NCI-H524 treated with DMSO at 0.1 percent for 48 hours (cell line): ENCODE results near the gene CARS2.
"Not testable (repeated sequence)": the region's sequence is repeated elsewhere in the genome, so short reads cannot be mapped to it uniquely, and the experiment has no call there.

Experiments used
- DNase-seq: peaks from one replicate; lab custom pipeline; 2025; lab: John Stamatoyannopoulos, UW

Gene CARS2

DNA sequence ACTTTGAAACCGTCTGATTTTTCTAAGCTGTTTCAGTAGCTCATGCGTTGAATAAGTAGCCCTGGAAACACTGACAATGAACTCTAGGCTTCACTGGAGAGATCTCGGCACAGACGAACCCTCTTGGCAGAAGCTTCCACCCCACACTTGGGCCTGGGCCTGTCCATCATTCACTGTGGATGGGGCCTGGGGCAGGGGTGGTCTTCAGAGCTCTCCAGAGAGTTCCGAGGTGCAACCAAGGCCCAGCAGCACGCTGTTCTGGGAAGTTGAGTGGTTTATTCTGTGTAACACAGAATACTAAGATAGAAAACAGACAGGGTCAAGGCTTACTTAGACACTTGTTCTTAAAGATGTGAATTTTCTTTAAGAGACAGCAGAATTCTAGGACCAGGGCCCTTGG is 68.6 kb downstream of the CARS2 start:
- DNase-seq, result no peak

DNA sequence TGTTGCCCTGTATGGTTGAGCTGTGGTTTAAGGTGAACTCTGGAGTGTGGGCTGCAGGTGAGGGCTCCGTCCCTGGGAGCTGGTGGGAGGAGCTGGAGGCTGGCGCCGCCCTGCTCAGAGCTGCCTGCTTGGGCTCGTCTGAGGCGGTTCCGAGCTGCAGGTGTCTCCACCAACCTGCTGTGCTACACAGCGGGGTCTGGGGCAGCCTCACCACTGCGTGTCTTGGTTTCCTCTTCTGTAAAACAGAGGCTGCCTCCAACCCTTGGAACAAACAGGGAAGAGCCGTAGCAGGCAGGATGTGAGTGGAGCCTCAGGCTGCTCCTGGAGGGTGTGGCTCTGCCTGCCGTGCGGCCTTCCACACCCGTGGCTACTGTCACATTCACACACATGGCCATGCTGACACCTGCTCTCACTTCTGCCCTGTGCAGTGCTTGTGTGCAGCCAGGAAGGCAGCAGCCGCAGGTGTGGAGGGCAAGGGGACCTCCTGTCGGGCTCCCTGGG is 69.2 kb downstream of the CARS2 start:
- no peak for DNase-seq

DNA sequence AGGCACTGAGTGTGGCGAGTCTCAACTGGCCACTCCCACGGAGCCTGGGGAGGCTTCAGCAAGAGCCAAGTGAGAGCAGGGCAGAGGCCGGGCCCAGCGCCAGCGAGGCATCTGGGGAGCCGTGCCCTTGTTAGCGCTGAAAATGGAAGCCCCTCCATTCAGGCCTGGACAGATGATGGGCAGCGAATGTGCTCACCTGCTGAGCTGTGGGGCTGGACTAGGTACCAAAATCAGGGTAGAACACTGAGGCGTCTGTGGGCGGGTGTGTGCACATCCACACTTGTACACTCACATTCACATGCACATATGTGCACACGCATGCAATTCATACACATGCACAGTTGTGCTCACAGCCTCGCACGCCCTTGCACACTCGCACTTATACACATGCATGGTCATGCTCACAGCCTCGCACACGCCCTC is 69.9 kb downstream of the CARS2 start:
- no peak for DNase-seq

DNA sequence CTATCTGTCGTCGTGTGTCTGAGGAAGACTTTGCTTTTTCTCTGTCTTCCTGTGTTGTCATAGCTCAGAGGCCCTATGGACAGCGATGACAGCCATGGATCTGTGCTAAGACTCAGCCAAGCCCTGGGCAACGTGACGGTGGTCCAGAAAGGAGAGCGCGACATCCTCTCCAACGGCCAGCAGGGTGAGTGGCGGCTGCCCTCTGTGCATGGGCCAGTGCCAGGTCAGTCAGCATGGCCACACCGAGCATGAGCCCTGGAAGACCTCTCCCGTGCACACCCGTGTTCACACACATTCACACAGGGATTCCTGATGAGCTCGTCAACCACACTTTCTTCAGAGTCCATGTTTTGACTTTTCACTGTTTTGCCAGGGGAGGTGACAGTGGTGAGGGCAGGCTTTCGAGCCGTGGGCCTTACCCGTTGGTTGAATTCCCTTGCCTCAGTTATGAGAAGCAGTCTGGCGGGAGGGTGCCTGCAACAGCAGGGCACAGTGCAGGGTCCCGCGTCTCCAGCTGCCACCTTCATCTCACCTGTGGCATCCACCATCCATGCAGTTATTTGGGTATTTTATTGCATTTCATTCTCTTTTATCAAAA is 70.4 kb downstream of the CARS2 start:
- DNase-seq, result no peak

DNA sequence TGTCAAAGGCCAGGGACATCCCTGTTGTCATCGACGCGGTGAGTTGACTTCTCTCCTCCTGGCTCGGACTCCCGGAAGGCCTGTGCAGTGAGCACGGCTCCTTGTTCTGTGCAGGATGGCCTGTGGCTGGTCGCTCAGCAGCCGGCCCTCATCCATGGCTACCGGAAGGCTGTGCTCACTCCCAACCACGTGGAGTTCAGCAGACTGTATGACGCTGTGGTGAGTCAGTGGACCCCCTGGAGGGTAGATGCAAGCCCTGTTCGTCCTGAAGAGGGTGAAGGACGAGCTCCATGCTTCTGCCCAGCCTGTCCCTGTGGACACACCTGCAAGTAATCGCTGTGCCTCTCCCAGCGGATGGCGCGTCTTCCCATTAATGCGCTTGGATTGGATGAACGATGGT is 71.4 kb downstream of the CARS2 start:
- DNase-seq, result no peak

DNA sequence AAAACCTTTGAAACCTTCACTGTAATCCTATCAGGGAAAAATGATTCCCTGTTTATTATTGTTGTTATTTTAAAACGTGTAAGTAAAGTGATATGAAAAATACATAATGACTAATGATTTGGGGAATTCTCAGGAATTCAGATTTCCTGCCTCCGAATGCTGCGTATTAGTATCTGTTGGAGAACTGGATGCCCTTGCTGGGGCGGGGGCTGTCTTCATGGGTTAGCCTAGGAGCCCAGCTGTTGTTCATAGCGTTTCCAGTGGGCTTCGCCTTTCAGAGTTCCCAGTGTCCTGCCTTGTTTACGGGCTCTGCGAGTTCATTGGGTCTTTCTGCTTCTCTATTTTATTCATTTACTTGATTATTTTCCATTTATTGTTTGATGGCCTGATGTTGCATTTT is 72.1 kb downstream of the CARS2 start:
- DNase-seq, result no peak

DNA sequence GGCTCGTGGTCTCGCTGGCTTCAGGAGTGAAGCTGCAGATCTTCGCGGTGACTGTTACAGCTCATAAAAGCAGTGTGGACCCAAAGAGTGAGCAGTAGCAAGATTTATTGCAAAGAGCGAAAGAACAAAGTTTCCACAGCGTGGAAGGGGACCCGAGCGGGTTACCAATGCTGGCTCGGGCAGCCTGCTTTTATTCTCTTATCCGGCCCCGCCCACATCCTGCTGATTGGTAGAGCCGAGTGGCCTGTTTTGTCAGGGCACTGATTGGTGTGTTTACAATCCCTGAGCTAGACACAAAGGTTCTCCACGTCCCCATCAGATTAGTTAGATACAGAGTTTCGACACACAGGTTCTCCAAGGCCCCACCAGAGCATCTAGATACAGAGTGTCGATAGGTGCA is 73.7 kb downstream of the CARS2 start:
- DNase-seq, result not testable (repeated sequence)

DNA sequence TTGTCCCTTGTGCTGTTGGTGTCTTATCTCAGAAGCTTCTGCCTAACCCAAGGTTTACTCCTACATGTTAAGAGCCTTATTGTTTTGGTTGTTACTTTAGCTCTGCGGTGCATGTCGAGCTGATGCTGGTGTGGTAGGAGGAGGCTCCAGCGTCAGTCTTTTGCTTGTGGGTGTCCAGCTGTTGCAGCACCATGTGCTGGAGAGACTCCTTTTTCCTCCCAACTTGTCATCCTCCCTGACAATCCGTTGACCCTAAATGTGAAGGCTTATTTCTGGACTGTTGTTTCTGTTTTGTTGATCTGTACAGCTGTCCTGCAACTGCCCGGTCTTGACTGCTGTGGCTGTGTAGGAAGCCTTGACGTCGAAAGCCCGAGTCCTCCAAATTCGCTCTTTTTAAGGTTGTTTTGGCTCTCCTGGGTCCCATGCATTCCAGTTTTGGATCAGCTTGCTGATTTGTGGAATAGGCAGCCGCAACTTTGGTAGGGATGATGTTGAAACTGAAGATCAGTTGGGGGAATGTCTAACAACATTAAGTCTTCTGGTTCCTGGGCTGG is 75.3 kb downstream of the CARS2 start:
- DNase-seq, result no peak

DNA sequence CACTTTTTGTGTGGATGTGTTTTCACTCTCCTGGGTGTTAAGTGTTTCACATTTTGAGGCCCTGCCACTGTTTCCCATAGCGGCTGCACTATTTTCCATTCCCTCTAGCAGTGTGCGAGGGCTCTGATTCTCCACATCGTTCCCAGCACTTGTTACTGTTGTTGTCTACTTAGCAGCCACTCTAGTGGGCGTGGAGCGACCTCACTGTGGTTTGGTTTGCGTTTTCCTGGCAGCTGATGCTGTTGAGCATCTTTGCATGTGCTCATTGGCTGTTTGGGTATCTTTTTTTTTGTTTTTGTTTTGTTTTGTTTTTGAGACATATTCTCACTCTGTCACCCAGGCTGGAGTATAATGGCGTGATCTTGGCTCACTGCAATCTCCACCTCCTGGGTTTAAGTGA is 76.2 kb downstream of the CARS2 start:
- DNase-seq, result no peak

DNA sequence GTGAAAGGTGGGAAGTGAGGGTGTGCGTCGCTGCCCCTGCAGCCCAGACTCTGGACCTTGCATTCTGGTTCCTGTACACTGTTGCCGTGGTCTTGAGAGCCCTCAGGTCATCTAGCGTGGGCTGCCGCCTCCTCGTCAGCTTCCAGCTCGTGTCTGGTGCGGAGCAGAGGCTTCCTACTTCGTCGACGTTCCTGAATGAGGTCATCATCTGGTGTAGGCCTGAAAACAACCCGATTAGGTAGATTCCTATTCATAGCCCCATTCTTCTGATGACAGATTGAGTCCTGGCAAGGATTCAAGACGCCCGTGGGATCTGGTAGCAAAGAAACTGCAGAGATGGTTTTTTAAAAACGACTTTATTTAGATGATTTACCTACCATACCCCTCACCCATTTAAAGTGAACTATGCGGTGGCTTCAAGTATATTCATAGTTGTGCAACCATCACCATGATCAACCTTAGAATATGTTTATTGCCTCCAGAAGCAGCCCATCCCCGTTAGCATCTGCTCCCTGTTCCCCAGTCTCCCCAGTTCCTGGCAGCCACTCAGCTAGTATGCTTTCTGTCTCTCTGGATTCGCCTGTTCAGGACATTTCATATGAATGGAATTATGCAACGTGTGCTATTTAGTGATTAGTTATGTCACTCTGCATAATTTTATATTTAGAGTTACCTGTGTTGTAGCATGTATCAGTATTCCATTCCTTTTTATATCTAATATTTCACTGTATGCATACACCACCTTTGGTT is 76.8 kb downstream of the CARS2 start:
- DNase-seq, result no peak

DNA sequence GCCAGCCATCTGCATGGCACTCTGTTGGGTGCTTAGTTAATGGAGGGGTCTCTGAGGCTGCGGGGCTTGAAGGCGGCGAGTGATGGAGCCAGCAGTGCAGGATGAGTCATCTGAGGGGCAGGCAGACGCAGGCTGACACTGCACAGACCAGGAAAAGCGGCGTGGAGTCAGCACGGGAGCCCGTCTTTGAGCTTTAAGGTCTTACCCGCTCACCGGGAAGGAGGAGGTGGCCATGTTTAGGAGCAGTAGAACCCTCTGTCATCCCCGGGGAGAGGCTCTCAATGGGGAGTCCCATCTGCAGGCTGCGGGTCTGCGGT is 77.5 kb downstream of the CARS2 start:
- no peak for DNase-seq

DNA sequence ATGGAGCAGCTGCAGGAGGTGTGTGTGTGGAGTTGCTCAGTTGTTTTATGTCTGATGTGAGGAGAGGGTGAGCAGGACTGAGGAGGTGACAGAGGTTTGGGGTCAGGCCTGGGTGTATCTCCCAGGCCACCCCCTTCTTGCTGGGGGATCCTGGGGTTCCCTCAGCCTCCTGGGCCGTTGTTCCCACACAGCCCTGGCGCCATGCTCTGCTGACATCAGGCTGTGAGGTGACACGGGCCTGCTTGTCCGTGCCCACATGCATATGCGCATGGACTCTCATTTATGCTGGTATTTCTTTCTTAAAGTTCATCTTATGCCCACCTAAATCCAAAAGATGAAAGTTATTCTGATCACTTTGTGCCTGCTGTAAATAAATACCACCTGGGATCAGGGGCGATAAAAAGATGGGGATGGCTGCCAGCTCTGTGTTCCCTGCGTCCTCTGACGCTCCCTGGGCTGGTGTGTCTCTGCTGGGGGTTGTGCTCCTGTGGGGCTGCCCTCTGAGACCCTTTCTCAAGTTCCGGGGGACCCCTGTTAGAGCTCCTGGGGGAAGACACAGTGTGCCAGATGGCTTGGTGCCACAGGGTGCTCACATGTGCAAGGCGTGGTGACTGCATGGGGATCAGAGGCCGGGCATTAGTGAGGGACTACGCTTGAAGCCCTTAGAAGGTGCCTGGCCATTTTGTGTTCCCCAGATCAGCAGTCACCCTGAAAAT is 78.0 kb downstream of the CARS2 start:
- no peak for DNase-seq

DNA sequence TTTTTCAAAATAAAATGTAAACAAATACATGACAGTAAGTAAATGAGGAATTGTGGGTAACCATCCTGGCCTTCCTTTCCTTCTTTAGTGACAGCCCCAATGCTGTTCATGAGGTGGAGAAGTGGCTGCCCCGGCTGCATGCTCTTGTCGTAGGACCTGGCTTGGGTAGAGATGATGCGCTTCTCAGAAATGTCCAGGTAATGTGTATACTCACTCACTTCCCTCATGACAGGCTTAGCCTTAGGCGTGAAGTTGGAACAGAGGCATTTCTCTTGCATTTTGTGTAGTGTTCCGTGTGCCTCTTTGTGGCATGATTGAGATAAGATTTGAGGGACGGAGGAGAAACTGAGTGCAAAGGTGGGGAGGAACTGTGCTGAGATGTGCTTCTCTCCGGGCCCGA is 78.6 kb downstream of the CARS2 start:
- no peak for DNase-seq

DNA sequence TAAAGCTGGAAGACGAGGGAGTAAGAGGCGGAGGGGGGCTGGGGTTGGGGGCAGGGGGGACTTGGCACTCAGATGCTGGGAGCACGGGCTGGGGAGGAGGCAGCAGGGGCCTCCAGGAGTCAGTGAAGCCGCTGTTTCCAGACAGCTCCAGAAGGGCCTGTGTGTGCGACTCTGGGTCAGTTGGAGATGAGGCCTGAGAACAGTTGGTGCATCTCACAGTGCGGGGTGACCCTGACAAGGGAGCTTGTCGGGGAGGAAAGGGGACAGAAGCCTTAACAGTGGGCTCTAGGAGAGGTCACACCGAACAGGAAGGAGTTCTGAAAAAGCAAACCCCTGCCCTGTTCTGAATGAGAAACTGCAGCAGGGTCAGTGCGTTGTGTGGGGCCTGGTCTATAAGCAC is 79.4 kb downstream of the CARS2 start:
- DNase-seq, result no peak

DNA sequence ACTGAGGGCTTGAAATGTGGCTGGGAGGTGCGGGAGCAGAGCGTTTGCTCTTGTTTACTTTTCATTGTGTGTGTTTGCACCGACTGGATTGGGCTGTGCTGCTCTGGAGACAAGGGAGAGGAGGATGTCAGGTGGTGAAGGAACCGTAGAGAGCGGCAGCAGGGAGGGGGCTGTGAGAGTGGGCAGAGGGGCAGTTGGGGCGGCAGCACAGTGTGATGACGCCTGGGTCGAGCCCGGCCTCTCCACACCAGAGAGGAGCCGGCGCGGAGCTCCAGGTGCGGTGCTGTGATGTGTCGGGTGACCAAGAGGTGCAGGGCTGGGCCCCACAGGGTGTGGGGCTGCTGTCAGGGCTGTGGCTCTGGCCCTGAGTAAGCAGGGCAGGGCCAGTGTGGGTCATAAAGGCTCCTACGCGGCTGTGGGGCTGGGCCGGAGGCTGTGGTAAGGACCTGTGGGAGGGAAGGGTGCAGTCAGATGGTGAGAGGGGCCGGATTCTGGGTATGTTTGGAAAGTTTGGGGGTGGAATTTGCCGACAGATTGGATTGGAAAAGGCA is 80.1 kb downstream of the CARS2 start:
- DNase-seq, result no peak

DNA sequence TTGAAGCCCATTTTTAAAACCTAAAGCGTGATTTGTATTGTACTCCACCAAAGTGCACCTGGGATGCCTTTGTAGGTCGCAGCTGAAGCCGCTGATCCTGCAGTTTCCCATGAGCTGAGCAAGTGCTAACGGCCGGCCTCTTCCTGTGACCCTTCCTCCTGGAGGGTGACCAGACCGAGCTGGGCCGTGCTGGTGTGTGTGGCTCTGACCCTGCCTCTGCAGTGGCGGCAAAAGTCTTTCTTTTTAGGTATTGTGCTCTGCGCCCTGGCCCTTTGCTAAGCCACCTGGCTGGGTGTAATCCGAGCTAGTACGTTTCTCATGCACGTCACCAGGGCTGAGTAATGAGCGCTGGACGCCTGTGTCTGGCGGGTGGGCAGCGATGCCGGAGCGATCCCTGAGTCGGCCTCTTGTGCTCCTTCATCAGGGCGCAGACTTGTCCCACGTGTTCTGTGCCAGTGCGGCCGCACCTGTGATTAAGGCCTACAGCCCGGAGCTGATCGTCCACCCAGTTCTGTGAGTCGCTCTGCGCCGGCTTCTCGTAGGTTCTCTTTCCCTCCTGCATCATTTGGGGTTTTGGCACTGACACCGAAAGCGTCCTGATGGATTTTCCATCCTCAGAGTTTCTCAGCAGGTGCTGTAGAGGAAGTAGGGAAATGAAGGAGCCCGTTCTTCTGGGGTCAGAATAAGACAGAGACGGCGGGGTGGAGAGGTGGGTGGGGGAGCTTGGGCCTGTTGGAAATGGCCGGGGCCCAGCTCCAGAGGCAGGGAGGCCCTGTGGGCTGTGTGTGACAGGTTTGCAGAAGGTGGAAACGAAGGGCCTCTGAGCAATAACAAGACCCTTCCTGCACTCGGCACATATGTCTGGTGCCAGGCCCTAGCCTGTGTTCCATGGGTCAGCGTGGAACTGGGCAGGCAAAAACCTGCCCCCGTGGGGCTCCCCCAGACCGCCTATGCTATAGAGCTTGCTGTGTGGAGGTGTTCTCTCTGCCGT is 80.9 kb downstream of the CARS2 start:
- DNase-seq, result no peak

DNA sequence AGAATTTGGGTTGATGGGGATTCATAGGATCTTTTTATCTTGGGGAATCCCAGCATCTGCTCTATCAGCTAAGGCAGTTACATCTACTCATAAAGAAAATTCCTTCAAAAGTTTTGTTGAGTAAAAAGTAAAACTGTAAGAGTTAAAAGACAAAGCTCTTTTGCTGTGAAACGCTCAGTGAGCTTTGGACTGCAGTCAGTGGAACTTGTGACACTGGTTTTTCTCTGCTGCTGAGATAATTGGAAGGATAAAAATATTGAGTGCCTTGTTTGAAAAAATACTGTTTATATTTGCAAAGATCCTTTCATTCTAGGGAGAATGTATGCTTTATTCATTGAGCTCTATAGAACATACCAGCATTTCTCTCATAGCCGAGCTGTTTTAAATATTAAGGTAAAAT is 85.3 kb downstream of the CARS2 start:
- DNase-seq, result no peak

DNA sequence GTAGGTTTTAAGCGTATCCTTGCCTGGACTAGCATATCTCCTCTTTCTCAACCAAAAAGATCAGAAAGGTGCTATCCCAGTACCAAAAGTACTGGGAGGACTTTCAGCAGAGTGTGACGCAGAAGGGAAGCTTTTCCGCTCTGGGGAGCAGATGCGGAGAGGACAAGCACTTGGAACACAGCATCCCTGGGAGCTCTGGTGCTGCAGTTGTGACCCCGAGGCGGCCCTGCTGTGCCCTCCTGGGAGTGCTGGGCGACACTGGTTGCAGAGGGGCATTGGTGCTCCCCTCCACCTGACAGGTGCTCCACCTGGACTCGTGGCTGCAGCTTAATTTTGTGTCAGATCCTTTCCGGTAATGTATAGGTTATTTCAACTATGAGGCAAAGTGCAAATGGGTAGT is 87.1 kb downstream of the CARS2 start:
- no peak for DNase-seq

DNA sequence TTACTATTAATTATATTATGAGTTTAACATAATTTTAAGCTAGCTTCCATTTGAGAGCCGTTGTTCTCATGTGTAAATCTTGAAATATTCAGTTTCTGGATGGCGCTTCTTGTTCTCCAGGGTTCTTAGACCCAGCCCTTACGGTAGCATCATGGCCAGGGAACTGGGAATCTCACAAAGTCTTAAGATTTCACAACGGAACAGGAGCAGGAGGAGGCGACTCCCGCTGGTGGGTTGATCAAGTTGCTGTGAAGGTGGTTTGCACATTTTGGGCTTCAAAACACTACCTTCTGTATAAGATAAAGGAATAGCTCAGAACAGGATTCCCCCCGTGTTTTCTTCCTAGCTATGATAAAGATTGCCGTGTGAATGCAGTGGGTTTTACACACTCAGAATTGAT is 87.7 kb downstream of the CARS2 start:
- DNase-seq, result no peak

DNA sequence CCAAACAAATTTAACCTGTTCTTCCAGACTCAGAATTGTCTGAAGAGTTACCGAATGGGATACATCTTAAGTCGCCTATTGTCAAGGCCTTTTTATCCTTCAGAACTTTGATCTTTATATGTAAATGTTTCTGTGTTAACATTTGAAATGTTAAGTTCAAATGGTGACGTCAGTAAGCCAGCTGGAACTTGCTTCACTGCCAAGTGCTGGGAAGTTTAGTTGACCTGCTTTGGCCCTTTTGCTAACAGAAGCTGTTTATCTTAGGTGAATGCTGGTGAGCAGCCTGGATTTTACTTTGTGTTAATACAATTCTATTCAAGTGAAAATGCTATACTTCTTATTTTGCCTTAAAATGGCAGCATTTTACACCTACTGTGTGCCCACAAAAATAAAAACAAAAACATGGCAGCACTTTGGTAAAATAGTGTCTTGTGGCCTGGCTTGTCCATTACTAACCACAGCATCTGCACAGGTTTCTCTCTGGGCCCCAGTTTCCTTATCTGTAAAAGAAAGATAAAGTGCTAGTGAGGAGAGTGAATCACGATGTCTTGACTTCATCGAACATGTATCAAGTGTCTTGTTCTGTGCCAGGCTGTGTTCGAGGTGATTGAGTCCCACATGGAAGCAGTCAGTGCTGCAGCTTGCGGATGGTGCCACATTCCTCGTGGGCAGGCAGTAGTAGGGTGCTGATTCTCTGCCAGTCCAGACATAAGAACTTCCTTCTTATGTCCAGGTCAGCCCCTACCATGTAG is 88.4 kb downstream of the CARS2 start:
- no peak for DNase-seq
